ENCODE data around the gene RBM7. TPM values are rescaled to one million over a fixed set of nuclear protein-coding genes. Genes with fewer than 3 reads are reported as not detected.

The RBM7 gene
- polyA plus RNA-seq, 1 experiment: 59.8 TPM

GRCh38 chr11:114399490-114400215 is 813 bp upstream of the RBM7 start:
- TF ChIP-seq CTCF (IDR thresholded peaks at IDR 0.05; ENCODE audit: low read depth, low read length): no peak
- no peak for DNase-seq (ENCODE audit: low read depth, low spot score)
- Histone ChIP-seq H3K27me3 (ENCODE audit: control insufficient read depth, insufficient read depth, low read length) (no peaks in the 10 kb centered on the region), H3K27ac (ENCODE audit: low read depth, low read length) (peak overlapping the region; percentile 100), H3K4me3 (ENCODE audit: low read depth, low read length) (peak overlapping the region; percentile 93), H3K9me3 (ENCODE audit: control insufficient read depth, insufficient read depth, low read length) (no peaks in the 10 kb centered on the region)
- CTCF ChIA-PET: interaction anchor here (2.2 kb wide), 1 partner anchor 52 kb away, joined by 13 read pairs; no protein-coding TSS in a partner anchor
- POLR2A ChIA-PET: interaction anchor here (1.6 kb wide), 1 partner anchor 40 kb away, joined by 6 read pairs; the partner anchor contains the start of gene REXO2

- no peak for DNase-seq (ENCODE audit: low read depth, low spot score)
- TF ChIP-seq CTCF (IDR thresholded peaks at IDR 0.05; ENCODE audit: low read depth, low read length): no peak
- Histone ChIP-seq H3K27ac (ENCODE audit: low read depth, low read length) (peak overlapping the region; percentile 100), H3K27me3 (ENCODE audit: control insufficient read depth, insufficient read depth, low read length) (no peaks in the 10 kb centered on the region), H3K9me3 (ENCODE audit: control insufficient read depth, insufficient read depth, low read length) (no peaks in the 10 kb centered on the region), H3K4me3 (ENCODE audit: low read depth, low read length) (peak overlapping the region; percentile 93)
- ChIA-PET POLR2A (no interaction called here), CTCF (no interaction called here)
Measured at GRCh38 chr11:114400915-114401223, 403 bp downstream of the RBM7 start.

- no peak overlapping the region for H3K27ac ChIP-seq (ENCODE audit: low read depth, low read length)
- no peaks in the 10 kb centered on the region for H3K27me3 ChIP-seq (ENCODE audit: control insufficient read depth, insufficient read depth, low read length)
- DNase-seq (ENCODE audit: low read depth, low spot score): no peak
- ChIA-PET POLR2A (no interaction called here), CTCF (interaction anchor here (0.7 to 1.3 kb wide), 3 partner anchors 41 to 61 kb away, joined by 3 to 9 read pairs (median 3); no protein-coding TSS in a partner anchor)
- no peak for TF ChIP-seq CTCF (IDR thresholded peaks at IDR 0.05; ENCODE audit: low read depth, low read length)
- H3K9me3 ChIP-seq (ENCODE audit: control insufficient read depth, insufficient read depth, low read length): no peaks in the 10 kb centered on the region
- H3K4me3 ChIP-seq (ENCODE audit: low read depth, low read length): peak overlapping the region; percentile 93
Measured at GRCh38 chr11:114401311-114401710, 845 bp downstream of the RBM7 start.

- POLR2A ChIA-PET: no interaction called here
- Histone ChIP-seq H3K27me3 (ENCODE audit: control insufficient read depth, insufficient read depth, low read length) (no peaks in the 10 kb centered on the region), H3K27ac (ENCODE audit: low read depth, low read length) (no peak overlapping the region), H3K9me3 (ENCODE audit: control insufficient read depth, insufficient read depth, low read length) (no peaks in the 10 kb centered on the region), H3K4me3 (ENCODE audit: low read depth, low read length) (no peak overlapping the region)
- TF ChIP-seq CTCF (IDR thresholded peaks at IDR 0.05; ENCODE audit: low read depth, low read length): no peak
- DNase-seq (ENCODE audit: low read depth, low spot score): no peak
- CTCF ChIA-PET: interaction anchor here (0.7 kb wide), 1 partner anchor 73 kb away, joined by 3 read pairs; no protein-coding TSS in a partner anchor
Measured at GRCh38 chr11:114412946-114413345, 12.5 kb downstream of the RBM7 start.

- DNase-seq (ENCODE audit: low read depth, low spot score): no peak
- POLR2A ChIA-PET: no interaction called here
- CTCF ChIA-PET: no interaction called here
- TF ChIP-seq CTCF (IDR thresholded peaks at IDR 0.05; ENCODE audit: low read depth, low read length): no peak
- no peak overlapping the region for H3K27ac ChIP-seq (ENCODE audit: low read depth, low read length)
- H3K27me3 ChIP-seq (ENCODE audit: control insufficient read depth, insufficient read depth, low read length): no peaks in the 10 kb centered on the region
- H3K9me3 ChIP-seq (ENCODE audit: control insufficient read depth, insufficient read depth, low read length): no peaks in the 10 kb centered on the region
- H3K4me3 ChIP-seq (ENCODE audit: low read depth, low read length): no peak overlapping the region
Measured at GRCh38 chr11:114413958-114414357, 13.5 kb downstream of the RBM7 start.
